Heart left ventricle (tissue), 13 donors: ENCODE data around the gene TPRG1.

Experiments used
- CTCF ChIP-seq, 12 donors: fragments of 200-600 bp; sonication (generic) in 4 of 12; IDR thresholded peaks; one replicate each; pipeline versions ENCODE4 v1.5.0 to v1.8.0; 2018 to 2022; ENCODE audit warnings: antibody characterized with exemption in 12 of 12, mild to moderate bottlenecking in 5 of 12
- POLR2A ChIP-seq, 2 donors: fragments of 450-650 bp; IDR thresholded peaks; one replicate each; pipeline ENCODE4 v1.6.1; 2017; ENCODE audit warnings: antibody characterized with exemption in 2 of 2, mild to moderate bottlenecking in 2 of 2, moderate library complexity in 2 of 2
- donor health status: ischemic (EF 13 %, LVEDD 7.1; RV severe dilation, severe dysfunction).
- donor health status: DM: no; HTN: yes; CAD: no.
- donor health status: DM: no; HTN: no; CAD: no.
- donor health status: ischemic (EF 25% LVEDD 6.9; RV normal size, moderate dysfunction).
- donor health status: ischemic (EF 25% LVEDD 5.7; RV mildly dilated, moderate dysfunction).
- donor health status: ischemic (EF 35%, LVEDD 5.7; RV mildly dilated, moderate dysfunction).
- donor health status: nonischemic (EF 11% LVEDD 7.7; RV severe dilation, severe dysfunction).
- donor health status: DM: yes; HTN: yes; CAD: no.
- donor health status: PGD.
- donor health status: ischemic (EF 29% LVEDD 5.4; RV normal size, mild dysfunction).
- donor health status: nonischemic (EF 23%, LVEDD 6.1; RV moderate dilation, normal function).

- TF ChIP-seq CTCF (IDR thresholded peaks at IDR 0.05) (no peak), POLR2A (IDR thresholded peaks at IDR 0.05) (no peak)
These were observed 38.9 kb upstream of the TPRG1 start for GRCh38 chr3:189132839-189133238.
